Stimulated activated CD8-positive, alpha-beta memory T cell treated with anti-CD3 and anti-CD28 coated beads, Interleukin-4, amount 100 ng/mL, for 24 hours (primary cell): ENCODE measurements around the gene TMEM198.

Source experiments
- DNase-seq: peaks from one replicate; pipeline ENCODE4 v3.0.0-alpha.2; 2020; ENCODE audit warnings: low read depth

Gene TMEM198, protein sequence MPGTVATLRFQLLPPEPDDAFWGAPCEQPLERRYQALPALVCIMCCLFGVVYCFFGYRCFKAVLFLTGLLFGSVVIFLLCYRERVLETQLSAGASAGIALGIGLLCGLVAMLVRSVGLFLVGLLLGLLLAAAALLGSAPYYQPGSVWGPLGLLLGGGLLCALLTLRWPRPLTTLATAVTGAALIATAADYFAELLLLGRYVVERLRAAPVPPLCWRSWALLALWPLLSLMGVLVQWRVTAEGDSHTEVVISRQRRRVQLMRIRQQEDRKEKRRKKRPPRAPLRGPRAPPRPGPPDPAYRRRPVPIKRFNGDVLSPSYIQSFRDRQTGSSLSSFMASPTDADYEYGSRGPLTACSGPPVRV

GRCh38 chr2:219543596-219544358 is at the start of gene TMEM198, which contains the start of gene CHPF:
TSS of gene TMEM198 (plus strand) at chr2:219544028. CDS start at chr2:219544728, 700 bp downstream.
TSS of gene CHPF (minus strand) at chr2:219543809. CDS start at chr2:219543538, 271 bp downstream.
- peak; percentile 90 for DNase-seq

DNA sequence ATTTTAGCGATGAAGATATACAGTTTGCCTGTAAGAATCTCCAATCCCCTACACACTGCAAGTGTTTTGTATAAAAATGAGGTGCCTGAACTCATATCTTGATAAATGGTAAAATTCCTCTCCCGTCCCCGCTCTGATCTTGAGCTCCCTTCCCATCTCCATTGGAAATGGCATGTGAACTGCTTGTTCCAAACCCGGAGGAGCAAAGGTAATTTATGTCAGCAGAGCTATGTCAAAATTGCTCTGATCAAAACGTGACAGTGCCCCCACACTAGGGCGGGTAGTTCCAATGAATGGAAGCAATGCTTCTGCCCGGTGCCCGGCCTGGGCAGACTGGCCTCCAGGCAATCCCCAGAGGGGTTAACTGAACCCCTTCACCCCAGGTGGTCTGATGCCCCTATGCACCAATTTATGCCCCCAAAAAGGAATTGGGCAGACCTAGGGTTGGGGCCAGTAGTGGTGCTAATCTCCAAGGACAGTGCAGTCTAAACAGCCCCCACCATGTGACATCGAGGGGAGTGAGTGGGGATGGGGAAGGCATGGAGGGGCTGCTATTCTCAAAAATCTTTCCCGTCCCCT is 48.8 kb upstream of the TMEM198 start:
- DNase-seq = no peak

- peak; percentile 30 for DNase-seq
Observed at GRCh38 chr2:219495531-219496122, 48.2 kb upstream of the TMEM198 start.

GRCh38 chr2:219496247-219496824 is 47.5 kb upstream of the TMEM198 start:
- DNase-seq = no peak

DNA sequence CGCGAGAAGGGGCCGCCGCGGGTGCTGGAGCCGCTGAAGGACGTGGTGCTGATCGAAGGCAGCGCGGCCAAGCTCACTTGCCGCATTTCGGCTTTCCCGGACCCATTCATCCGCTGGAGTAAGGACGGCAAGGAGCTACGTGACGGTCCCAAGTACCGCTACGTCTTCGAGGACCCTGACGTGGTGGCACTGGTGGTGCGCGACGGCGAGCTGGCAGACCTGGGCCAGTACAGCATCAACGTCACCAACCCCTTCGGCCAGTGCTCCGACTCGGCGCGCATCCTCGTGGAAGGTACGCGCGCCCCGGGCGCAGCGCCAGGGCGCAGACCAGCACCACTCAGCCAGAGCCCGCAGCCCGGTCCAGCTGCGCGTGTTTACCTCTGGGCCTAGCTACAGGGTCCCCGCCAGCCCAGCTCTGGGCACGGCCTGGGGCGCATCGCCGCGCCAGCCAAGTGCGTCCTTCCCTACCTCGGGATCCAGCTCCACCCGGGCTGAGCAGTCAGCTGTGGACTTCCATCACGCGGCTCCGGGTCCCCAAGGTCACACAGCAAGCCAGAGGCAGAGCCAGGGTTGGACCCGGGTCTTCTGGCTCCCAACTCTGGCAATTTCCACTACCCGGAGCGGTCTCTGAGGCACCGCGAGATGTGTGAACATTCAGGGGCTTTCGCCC is 46.9 kb upstream of the TMEM198 start:
- DNase-seq = no peak

DNA sequence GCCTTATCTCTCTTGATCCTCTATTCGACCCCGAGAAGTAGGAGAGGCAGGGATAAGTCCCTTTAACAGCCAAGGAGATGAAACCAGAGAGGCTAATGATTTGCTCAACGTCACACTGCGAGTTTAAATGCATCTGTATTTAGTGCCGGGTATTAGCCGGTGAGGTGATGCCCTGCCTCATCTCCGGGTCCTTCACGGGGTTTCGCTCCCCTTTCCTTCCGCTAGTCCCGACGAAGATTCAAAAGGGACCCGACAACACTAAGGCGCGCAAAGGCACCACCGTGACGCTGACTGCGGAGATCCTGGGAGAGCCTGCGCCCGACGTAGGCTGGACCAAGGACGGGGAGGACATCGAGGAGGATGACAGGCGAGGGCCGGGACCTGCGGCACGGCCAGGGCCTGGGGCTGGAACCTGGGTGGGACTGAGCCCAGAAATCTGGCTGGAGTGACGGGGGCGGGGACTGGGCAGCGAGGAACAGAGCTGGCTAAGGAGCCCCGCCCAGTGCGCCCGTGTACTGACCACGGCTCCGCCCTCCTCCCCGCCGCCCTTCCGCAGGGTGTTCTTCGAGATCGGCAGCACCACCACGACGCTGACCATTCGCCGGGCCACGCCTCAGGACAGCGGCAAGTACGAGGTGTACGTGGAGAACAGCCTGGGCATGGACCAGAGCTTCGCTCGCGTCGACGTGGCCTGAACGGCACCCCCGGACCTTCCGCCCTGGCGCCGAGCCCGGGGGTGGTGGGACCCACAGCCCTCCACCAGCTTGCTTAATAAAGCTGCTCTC is 46.1 kb upstream of the TMEM198 start:
- peak; percentile 24 for DNase-seq

GRCh38 chr2:219498280-219499057 is 45.4 kb upstream of the TMEM198 start, which contains the start of gene GMPPA:
TSS of gene GMPPA (plus strand) at chr2:219498891. CDS start at chr2:219499976, 1,085 bp downstream.
- peak; percentile 89 for DNase-seq

GRCh38 chr2:219499058-219499307 is 44.8 kb upstream of the TMEM198 start:
- no peak for DNase-seq

- no peak for DNase-seq
Observed at GRCh38 chr2:219499555-219499954, 44.3 kb upstream of the TMEM198 start.

DNA sequence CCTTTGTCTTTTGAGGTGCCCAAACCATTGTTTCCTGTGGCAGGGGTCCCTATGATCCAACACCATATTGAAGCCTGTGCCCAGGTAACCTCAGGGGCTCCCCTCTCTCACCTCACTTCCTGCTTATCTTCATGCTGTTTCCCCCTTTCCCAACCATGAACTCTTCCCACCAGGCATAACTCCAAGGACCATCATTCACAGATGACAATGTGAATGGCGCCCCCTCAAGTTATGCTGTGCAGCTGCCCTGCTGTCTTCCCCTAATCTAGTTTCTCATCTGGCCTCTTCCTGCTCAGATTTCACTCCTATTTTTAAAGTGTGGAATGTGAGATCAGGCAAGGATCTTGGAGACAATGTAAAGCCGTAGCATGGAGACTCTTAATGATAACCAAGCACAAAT is 43.7 kb upstream of the TMEM198 start:
- DNase-seq = no peak

GRCh38 chr2:219501849-219502248 is 42.0 kb upstream of the TMEM198 start:
- DNase-seq = no peak

GRCh38 chr2:219502618-219503017 is 41.2 kb upstream of the TMEM198 start:
- DNase-seq = no peak

DNA sequence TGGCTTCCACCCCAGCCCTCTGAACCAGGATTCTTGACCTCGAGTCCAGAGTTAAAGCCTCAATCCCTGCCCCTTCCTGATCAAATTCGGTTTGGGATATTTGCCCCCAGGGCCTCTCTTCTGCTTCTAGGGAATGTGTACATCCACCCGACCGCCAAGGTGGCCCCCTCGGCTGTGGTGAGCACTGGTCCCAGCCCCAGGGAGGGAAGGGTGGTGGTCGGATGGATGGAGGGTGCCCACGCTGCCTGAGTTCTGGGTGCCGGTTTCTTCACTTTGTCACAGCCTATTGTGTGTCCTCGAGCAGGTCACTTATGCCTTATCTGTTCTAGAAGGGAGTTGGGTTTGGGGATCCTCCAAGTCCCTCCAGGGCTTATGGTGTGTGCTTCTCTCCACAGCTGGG is 38.2 kb upstream of the TMEM198 start:
- DNase-seq = no peak

- DNase-seq = no peak
Observed at GRCh38 chr2:219506153-219506801, 37.6 kb upstream of the TMEM198 start.

DNA sequence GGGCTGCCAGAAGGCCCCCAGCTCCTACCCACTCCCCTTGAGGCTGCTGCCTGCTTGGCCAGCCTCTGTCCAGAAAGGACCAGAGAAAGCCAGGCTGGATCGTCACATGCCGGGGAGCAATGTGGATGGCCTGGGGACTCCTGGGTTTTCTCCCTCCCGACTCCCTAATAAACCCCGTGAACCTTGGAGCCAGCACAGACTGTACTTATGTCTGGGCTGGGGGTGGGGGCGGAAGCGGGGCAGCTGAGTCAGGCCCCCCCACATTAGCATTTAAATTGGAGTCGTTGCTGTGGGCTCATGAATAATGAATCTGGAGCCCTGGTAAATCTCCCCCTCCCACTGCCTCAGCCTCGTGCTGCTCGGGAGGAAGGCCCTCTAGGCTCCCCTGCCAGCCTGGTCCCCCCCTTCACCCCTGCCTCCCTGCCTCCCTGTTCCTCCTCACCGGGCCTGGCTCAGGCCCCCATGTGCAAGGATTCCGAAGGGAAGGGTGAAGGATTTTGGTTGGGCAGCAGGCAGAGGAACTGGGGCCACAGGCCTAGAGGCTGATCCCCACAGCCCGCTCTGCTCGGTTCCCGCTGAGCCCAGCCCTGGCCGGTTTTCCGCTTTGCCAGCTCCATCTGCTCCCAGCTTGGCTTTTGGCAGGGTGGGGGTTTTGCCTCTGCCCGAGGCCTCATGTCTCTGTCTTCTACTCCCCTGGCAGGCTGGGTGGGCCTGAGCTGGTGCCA is 36.9 kb upstream of the TMEM198 start:
- no peak for DNase-seq

GRCh38 chr2:219507581-219508443 is 36.0 kb upstream of the TMEM198 start:
- DNase-seq = no peak

DNA sequence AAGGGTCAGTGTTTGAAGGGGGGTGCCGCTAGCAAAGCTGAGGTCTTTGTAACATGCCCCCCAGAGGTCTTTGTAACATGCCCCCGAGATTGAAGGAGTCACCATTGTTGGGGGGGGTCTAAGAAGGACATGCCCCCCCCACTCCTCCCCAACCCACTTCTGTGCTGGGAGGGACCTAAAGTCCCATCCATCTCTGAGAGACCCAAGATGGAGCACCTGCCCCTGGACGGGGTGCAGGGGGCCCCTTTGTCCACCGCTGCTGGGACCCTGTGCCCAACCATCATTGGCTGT is 35.4 kb upstream of the TMEM198 start:
- DNase-seq = no peak
